Skin epidermis (tissue), 12 donors: ENCODE data around the gene SLC47A1.
"Not testable (repeated sequence)": the region's sequence is repeated elsewhere in the genome, so short reads cannot be mapped to it uniquely, and the experiment has no call there.

Experiments
- H3K27ac ChIP-seq, 21 experiments: fragments of 200-600 bp; sonication (generic) in 11 of 21; one replicate each; pipeline ENCODE4 v1.5.0; 2020; ENCODE audit warnings: mild to moderate bottlenecking in 3 of 21, inconsistent platforms in 2 of 21, moderate library complexity in 2 of 21
- H3K4me3 ChIP-seq, 7 experiments: fragments of 200-600 bp; sonication (generic) in 2 of 7; one replicate each; pipeline ENCODE4 v1.5.0; 2020; ENCODE audit warnings: inconsistent platforms in 2 of 7, mild to moderate bottlenecking in 2 of 7, moderate library complexity in 1 of 7

The SLC47A1 gene

DNA sequence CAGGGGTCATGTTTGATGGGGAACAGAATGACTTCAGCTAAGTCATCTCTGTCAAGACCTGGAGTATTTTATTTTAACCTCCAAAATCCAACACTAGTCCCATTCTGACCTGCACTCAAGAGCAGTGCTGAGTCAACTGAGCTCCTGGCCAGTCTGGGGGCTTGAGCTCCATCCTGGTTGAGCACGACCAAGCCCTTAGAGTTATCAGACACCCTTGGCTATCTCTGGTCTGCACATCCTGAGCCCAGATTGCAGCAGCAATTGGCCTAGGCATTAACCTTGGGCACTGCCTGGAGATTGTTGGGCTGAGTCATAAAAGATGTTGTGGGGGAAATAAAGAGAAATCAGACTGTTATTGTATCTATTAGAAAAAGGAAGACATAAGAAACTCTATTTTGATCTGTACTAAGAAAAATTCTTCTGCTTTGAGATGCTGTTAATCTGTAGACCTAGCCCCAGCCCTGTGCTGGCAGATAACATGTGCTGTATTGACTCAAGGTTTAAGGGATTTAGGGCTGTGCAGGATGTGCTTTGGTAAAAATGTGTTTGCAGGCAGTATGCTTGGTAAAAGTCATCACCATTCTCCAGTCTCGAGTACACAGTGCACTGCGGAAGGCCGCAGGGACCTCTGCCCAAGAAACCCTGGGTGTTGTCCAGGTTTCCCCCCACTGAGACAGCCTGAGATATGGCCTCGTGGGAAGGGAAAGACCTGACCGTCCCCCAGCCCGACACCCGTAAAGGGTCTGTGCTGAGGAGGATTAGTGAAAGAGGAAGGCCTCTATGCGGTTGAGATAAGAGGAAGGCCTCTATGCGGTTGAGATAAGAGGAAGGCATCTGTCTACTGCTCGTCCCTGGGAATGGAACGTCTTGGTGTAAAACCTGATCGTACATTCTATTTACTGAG is 14.0 kb upstream of the SLC47A1 start:
- not testable (repeated sequence) for H3K27ac ChIP-seq, H3K4me3 ChIP-seq

DNA sequence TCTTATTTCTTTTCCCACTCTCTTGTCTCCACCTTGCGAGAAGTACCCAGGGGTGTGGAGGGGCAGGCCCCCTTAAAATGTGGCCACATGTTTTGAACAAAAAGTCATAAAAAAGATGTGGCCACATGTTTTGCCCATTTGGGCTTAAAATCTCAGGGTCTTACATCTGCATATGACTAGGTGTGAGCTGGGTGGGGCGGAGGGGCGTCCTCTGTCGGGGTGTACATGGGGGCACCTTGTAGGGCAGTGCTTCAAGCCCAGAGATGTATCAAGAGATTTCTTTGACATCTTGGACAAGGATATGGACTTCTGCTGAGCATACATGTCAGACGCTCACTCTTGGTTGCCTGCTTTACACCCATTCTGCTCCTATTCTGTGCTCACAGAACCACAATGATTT is 13.0 kb upstream of the SLC47A1 start:
- no peak overlapping the region for H3K27ac ChIP-seq
- H3K4me3 ChIP-seq = no peak overlapping the region

DNA sequence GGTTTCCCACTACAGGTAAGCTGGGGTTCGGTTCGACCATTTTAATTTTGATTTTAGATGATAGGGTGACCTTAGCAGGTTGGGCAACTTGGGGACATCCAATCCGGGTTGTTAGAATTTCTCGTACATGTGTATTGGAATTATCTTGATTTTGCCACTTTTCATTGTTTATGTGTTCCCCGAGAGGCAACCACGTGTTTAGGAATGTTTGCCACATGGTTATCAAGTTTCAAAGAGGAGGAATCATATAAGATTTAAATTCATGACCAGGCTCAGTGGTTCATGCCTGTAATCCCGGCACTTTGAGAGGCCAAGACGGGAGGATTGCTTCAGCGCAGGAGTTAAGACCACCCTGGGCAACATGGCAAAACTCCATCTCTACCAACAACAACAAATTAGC is 10.0 kb upstream of the SLC47A1 start:
- no peak overlapping the region for H3K27ac ChIP-seq
- no peak overlapping the region for H3K4me3 ChIP-seq

DNA sequence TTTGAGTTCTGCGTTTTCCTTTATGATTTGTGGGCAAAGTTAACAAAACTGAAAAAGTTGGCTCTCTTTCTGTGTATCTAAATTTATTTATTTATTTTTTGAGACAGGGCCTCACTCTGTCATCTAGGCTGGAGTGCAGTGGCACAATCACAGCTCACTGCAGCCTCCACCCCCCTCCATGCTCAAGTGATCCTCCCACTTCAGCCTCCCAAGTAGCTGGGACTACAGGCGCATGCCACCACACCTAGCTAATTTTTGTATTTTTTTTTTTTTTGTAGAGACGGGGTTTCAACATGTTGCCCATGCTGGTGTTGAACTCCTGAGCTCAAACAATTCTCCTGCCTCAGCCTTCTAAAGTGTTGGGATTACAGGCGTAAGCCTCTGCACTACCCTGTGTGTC is 6.7 kb upstream of the SLC47A1 start:
- not testable (repeated sequence) for H3K4me3 ChIP-seq
- peak overlapping the region in 1 of 21 experiments; percentile 55 for H3K27ac ChIP-seq

DNA sequence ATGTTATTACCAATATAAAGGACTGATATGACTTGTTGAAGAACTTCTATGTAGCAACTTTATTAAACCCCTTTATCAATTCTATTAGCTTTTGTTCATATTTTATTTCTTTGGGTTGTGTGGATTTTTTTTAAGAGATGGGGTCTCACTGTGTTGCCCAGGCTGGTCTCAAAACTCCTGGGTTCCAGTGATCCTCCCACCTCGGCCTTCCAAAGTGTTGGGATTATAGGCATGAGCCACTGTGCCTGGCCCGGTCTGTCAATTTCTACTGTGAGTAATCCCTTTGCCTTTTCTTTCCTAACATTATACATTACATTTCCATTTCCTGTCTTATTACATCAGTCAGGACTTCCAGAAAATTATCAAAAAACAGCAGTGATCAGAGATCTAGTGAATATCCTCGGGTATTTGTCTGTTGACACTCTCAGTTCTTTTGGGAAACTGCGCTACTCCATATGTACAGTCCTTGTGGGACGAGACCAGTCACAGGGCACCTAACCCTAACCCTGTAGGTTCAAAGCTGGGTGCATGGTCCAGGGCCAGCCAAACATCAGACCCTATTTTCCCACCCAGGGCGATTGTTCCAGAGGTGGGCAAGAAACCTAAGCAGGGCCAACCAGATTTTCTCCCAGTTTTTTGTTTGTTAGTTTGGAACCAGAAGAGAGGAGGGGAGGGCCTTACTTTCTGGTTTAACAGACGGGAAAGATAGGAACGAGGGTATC is 1.7 kb upstream of the SLC47A1 start:
- Histone ChIP-seq H3K27ac (no peak overlapping the region), H3K4me3 (no peak overlapping the region)

DNA sequence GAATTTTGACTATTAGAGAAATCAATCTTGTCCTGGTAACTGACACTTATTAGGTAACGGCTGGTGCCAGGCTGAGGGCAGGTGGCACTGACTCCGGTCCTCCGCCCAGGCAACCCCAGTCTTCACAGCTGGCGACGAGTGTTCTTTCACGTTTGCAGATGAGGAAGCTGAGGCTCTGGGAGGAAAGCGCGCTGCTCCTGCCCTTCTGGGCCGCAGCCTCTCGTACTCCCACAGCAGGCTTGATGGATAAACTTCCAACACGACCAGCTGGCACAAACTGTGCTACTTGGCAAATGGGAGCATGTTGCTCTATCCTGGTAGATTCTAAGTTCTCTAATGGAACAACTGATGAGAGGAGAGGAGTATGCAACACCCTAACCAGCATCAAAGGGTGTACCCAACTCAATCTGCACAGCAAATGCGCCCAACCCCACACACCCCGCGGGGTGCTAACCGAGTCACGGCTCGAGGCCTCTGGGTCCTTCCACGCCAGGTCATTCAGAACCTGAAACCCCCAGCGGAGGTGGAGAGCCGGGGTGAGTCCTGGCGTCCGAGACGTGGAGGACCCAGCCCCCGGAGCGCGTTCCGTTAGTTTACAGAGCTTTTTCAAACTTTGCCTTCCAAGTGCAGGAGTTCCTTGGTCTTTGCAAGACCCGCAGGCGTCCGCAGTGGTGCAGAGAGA is 477 bp upstream of the SLC47A1 start:
- Histone ChIP-seq H3K27ac (peak overlapping the region in 1 of 21 experiments; percentile 12), H3K4me3 (peak overlapping the region; percentile 28 to 56 (median 38))

DNA sequence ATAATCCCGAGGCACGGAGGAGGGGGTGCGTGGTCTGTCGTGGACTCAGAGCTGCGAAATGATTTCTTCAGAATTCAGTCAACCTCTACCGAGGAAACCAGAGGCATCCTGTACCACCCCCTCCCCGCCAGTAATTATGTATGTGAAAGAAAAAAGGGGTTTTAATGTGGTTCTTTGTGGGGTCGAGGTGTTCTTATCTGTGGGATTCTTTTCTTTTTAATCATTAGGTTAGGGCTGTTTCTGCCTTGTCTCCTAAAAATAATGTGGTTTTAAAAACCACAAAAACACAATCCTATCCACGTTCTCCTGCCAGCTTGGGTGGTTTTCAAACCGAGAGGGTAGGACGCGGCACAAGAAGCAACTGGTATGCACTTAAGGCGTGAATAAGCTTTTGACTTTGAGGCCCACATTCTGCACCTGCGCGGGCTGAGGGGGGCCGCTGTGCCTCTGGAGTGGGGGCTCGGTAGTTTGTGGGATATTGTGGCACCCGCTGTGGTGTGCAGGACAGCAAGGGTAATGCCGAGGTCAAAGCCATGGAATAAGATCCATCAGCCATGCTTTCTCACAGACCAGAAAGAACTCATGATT is 1.0 kb downstream of the SLC47A1 start:
- peak overlapping the region; percentile 28 to 56 (median 38) for H3K4me3 ChIP-seq

DNA sequence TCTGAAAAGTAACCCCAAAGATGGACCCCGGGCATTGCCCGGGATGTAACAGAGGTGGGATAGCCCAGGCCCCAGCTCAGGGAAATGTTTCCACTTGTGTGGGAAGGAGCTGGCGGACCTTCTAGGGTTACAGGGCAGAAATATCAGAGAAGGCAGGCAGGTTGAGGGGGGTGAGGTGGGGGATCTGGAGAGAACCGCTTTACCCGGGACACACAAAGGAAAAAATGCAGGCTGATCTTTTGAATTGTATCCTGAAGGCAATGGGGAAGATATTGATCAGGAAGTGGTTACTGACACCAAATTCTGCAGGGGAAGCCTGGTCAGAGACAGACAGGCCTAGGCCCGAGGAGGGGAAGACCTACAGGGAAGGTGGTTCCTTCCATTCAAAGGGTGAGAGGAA is 3.5 kb downstream of the SLC47A1 start:
- Histone ChIP-seq H3K4me3 (no peak overlapping the region), H3K27ac (no peak overlapping the region)

More for the DNA sequence above, 1.0 kb downstream of the SLC47A1 start:
- no peak overlapping the region for H3K27ac ChIP-seq

DNA sequence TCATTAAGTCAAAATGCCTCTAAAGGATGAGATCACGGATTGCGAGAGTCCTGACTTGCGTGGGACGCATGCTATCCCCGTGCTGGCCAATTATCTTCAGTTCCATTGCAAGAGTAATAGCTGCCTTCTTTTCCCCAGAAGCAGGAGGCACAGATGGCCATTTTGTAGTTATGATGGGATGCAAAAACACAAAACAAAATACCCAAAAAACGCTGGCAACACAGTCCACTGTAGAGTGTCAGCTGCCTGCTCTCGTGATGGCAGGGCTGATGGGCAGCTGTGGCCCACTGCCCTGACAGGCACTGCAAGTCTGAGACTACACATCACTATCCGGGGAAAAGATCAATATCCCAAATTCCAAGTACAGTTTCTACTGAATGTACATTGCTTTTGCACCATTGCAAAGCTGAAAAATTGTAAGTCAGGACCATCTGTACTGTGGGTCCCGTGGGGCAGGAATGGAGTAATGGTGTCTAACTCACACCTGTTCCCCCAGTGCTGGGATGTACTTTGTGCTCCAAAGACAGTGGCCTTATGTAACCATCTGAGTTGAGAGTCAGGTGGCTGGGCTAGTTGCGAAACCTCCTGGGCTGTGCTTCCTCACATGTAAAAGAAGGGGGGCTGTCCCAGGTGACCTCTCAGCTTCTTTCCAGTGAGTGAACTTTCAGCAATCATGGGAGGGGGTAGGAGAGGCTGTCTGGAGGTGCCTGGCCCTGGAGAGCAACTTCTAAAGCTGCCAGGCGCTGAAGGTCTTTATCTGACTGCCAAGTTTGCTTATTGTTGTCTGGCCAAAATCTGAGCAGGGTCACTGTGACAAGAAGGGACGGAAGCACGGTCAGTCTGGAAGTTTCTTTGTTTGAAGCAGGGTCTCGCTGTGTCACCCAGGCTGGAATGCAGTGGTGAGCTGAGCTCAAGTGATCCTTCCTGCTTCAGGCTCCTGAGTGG is 4.7 kb downstream of the SLC47A1 start:
- Histone ChIP-seq H3K4me3 (no peak overlapping the region), H3K27ac (no peak overlapping the region)

DNA sequence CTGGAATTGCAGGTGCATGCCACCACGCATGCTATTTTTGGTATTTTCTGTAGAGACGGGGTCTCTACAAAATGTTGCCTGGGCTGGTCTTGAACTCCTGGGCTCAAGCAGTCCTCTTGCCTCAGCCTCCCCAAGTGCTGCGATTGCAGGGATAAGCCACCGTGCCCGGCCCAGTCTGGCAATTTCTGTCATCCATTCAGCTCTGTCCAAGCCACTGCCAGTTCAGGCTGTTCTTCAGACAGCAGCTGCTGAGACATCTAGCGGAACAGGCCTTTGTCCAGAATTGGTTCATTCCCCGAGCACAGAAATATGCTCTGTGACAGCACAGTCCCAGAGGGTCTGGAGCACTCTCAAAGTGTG is 5.4 kb downstream of the SLC47A1 start:
- Histone ChIP-seq H3K4me3 (no peak overlapping the region), H3K27ac (no peak overlapping the region)

DNA sequence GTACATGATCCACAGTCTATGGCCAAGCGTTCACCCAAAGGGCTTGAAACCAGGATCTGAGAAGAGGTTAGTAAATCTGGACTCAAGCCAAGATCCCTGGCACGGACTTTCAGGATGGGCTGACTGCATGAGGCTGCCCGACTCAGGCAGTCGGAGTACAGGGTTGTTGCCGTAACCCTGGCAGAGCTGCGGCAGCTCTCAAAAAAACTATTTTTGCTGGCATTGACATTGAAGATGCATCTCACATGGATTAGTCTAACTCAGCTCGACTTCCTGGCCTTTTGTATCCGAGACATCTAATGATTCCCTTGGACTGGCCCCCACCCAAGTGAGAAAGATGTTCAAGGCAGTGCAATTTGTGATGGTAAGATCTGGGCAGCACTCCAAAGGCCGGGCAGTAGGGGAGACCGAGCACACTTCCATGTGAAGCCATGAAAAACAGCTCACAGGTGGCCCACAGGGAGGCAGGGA is 6.2 kb downstream of the SLC47A1 start:
- no peak overlapping the region for H3K4me3 ChIP-seq
- no peak overlapping the region for H3K27ac ChIP-seq

DNA sequence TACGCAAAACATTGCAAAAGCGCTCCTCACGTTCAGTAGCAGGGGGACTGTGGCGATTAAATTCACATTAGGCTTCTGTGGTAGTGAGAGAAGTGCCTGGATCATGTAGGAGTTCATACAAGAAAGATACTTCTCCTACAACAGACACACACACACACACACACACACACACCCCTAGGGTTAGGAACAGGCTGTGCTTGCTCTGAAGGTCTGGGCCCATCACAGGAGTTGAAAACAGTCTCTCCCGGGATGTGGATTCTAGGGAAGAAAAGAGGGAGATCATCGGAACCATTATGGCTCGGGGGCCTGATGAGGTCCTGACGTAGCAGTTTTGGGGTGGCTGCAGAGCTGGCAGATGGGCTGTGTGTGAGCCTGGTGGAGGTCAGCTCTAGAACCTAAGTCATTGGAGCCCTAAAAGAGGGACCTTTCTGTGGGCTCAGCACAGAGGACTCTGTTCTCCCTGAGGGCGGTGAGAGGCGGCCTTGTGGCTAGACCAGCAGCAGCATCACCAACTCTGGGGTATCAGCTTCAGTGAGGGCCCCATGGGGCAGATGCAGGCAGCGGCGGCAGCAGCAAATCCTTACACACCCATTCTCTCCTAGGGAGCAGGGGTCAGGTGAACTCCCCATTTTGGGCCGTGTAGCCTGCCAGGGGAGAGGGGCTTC is 7.2 kb downstream of the SLC47A1 start:
- Histone ChIP-seq H3K27ac (no peak overlapping the region), H3K4me3 (no peak overlapping the region)

DNA sequence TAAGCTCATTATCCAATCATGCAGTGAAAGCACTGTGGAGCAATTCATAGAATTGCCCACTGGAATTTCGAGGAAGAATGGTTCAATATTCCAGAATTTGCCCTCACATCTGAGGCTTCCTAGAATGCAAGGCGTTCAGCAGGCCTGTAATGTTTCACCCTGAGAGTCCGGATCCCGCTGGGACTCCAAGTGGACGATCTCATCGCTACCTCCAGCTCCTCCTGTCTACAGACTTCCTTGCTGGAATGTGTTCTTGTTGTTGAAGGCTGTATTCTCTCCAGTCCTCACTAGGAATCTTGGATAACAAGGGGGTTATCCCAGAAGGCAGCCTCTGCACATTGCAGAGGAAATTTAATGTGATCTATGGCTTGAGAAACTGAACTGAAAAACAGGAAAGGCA is 7.8 kb downstream of the SLC47A1 start:
- no peak overlapping the region for H3K27ac ChIP-seq
- no peak overlapping the region for H3K4me3 ChIP-seq

DNA sequence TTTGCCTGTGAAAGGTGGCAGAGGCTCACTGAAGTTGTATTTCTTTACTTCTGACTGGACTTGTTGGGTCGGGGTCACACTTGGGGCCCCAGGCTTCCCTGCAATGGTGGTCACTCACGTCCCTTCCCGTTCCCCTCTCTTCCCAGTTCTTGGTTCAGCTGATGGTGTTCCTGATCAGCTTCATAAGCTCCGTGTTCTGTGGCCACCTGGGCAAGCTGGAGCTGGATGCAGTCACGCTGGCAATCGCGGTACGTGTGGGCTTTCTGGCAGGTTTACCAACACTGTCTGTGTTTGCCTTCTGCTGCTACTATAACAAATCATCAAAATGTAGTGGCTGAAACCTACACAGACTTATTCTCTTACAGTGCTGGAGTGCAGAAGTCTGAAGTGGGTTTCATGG is 8.6 kb downstream of the SLC47A1 start:
- H3K27ac ChIP-seq = no peak overlapping the region
- no peak overlapping the region for H3K4me3 ChIP-seq

DNA sequence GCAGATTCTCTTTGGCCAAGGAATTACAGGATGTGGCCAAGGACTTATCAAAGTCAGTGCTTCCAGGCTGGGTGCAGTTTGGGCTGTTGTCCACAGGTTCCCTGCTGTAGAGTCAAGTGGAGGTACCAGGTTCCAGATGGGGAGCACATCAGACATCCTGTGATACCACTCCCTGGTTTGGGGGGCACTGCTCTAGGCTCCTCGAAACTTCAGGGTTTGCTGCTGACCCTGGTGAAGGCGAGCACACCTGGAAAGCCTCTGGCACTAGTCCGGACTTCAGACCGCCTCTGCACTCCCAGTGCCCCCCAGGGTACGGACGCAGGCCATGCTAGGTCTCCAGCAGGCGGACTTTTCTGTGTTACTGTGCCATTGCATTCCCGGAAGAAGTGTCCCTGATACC is 10.7 kb downstream of the SLC47A1 start:
- peak overlapping the region in 2 of 21 experiments; percentile 27 to 43 for H3K27ac ChIP-seq

DNA sequence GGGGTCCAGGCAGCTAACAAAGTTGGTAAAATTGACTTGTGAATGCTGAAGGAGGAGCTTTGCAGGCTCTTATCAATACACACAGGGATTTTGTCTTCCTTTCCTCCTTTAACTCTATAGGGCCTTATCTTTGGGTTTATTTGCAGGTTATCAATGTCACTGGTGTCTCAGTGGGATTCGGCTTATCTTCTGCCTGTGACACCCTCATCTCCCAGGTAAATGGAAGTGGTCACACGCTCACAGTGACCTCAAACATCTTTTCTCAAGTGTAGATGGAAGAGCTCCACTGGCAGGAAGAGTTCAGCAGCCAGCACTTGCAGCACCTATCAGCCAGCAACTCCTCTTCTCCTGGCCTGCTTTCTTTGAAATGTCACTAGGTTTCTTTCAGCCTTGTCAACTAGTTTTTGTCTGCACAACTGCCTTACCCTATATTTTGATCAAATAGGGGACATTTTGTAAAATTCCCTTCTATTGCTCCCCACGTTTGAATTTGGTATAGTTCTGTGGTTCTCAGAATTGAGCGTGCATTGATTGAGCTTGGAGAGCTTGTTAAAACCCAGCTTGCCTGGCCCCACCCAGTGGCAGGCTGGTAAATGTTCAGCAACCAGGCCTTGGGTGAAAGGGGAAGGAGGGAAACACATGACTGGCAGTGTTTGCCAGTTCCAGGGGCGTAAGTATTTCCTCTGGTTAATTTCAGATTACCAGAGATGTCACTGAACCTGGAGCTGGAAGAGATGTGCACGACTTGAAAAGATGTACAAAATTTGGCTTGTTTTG is 12.8 kb downstream of the SLC47A1 start:
- H3K27ac ChIP-seq = peak overlapping the region in 3 of 21 experiments; percentile 17 to 51 (median 33)
- no peak overlapping the region for H3K4me3 ChIP-seq

More for the DNA sequence above, 10.7 kb downstream of the SLC47A1 start:
- no peak overlapping the region for H3K4me3 ChIP-seq

DNA sequence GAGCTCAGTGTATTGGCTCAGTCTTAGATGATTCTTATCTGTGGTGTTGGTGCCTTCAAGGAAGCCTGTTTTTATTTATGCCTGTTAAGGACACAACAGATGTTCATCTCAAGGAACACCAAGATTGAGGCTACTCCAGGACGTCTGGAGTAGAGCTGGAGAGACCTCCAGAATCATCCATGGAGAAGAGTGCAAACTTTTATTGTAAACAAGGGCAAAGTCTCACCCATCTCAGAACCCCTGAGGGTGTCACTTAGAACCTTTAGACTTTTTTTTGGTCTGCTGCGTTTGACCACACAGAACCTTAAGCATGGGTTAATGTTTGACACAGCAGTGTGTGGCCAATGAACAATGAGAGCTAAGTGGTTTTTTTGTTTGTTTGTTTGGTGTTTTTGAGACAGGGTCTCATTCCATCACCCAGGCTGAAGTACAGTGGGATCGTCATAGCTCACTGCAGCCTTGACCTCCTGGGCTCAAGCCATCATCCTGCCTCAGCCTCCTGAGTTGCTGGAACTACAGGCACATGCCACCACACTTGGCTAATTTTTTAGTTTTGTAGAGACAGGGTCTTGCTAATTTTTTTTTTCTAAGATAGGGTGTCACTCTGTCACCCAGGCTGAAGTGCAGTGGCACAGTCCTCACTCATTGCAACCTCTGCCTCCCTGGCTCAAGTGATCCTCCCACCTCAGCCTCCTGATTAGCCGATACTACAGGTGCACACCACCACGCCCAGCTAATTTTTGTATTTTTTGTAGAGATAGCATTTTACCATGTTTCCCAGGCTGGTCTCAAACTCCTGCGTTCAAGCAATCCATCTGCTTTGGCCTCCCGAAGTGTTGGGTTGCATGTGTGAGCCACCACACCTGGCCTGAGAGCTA is 16.3 kb downstream of the SLC47A1 start:
- Histone ChIP-seq H3K4me3 (no peak overlapping the region), H3K27ac (no peak overlapping the region)
